ENCODE measurements around the gene SLC5A11.
A peak's percentile ranks its signal among the peaks of the same experiment; 100 is the strongest.

Gene SLC5A11

GRCh38 chr16:24939224-24939623 is 93.5 kb downstream of the SLC5A11 start:
- DNase-seq (ENCODE audit: low read depth): no peak
- no peak for TF ChIP-seq CTCF (conservative IDR thresholded peaks at IDR 0.05; ENCODE audit: control insufficient read depth, insufficient read depth, low read depth, low read length)
- no peak overlapping the region for H3K4me3 ChIP-seq (ENCODE audit: control insufficient read depth, low read depth, low read length)

- DNase-seq (ENCODE audit: low read depth): peak; percentile 27
- no peak for TF ChIP-seq CTCF (conservative IDR thresholded peaks at IDR 0.05; ENCODE audit: control insufficient read depth, insufficient read depth, low read depth, low read length)
- H3K4me3 ChIP-seq (ENCODE audit: control insufficient read depth, low read depth, low read length): no peak overlapping the region
Observed at GRCh38 chr16:24939738-24940137, 94.0 kb downstream of the SLC5A11 start.

GRCh38 chr16:24943471-24943870 is 97.7 kb downstream of the SLC5A11 start:
- no peak overlapping the region for H3K4me3 ChIP-seq (ENCODE audit: control insufficient read depth, low read depth, low read length)
- no peak for TF ChIP-seq CTCF (conservative IDR thresholded peaks at IDR 0.05; ENCODE audit: control insufficient read depth, insufficient read depth, low read depth, low read length)
- DNase-seq (ENCODE audit: low read depth): no peak

GRCh38 chr16:24944206-24944605 is 98.4 kb downstream of the SLC5A11 start:
- no peak for TF ChIP-seq CTCF (conservative IDR thresholded peaks at IDR 0.05; ENCODE audit: control insufficient read depth, insufficient read depth, low read depth, low read length)
- H3K4me3 ChIP-seq (ENCODE audit: control insufficient read depth, low read depth, low read length): no peak overlapping the region
- DNase-seq (ENCODE audit: low read depth): no peak

- DNase-seq (ENCODE audit: low read depth): no peak
- TF ChIP-seq CTCF (conservative IDR thresholded peaks at IDR 0.05; ENCODE audit: control insufficient read depth, insufficient read depth, low read depth, low read length): no peak
- no peak overlapping the region for H3K4me3 ChIP-seq (ENCODE audit: control insufficient read depth, low read depth, low read length)
Observed at GRCh38 chr16:24946155-24946554, 100.4 kb downstream of the SLC5A11 start.

- TF ChIP-seq CTCF (conservative IDR thresholded peaks at IDR 0.05; ENCODE audit: control insufficient read depth, insufficient read depth, low read depth, low read length): no peak
- H3K4me3 ChIP-seq (ENCODE audit: control insufficient read depth, low read depth, low read length): no peak overlapping the region
- DNase-seq (ENCODE audit: low read depth): peak; percentile 63
Observed at GRCh38 chr16:24950275-24950674, 104.5 kb downstream of the SLC5A11 start.

GRCh38 chr16:24953306-24953705 is 107.5 kb downstream of the SLC5A11 start:
- TF ChIP-seq CTCF (conservative IDR thresholded peaks at IDR 0.05; ENCODE audit: control insufficient read depth, insufficient read depth, low read depth, low read length): no peak
- no peak for DNase-seq (ENCODE audit: low read depth)
- H3K4me3 ChIP-seq (ENCODE audit: control insufficient read depth, low read depth, low read length): no peak overlapping the region
